ENCODE results near the gene VWA1. TPM values are rescaled to one million over a fixed set of nuclear protein-coding genes. Genes with fewer than 3 reads are reported as not detected.

Gene VWA1
- total and polyA plus RNA-seq, 10 of the 15 experiments (the other 5 are each of a cell fraction or from before 2014, with no cell fraction given), result 0.02 to 1.7 (median 0.32) TPM; not detected in 2

DNA sequence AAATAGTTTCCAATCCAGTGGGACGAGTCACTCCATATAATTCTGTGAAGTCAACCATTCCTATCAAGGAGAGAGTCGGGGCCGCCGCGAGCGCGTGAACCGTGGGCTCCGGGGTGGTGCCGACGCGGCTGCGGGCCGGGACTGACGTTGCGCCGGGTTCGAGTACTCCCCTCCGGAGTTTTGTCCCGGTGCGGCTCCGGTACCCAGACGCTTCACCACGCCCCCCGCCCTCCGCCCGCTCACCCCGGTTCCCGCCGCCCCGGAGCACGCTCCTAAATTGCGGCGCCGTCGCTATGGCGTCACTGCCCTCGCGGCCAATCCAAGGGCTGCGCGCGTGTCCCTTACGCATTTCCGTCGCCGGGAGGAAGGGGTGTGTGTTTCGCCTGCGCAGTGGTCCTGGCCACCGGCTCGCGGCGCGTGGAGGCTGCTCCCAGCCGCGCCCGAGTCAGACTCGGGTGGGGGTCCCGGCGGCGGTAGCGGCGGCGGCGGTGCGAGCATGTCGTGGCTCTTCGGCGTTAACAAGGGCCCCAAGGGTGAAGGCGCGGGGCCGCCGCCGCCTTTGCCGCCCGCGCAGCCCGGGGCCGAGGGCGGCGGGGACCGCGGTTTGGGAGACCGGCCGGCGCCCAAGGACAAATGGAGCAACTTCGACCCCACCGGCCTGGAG, 36.0 kb downstream of the VWA1 start, which contains the start of gene ATAD3B (continued):
- TF ChIP-seq DPF2 (IDR thresholded peaks at IDR 0.05) (0 out of 2 replicates have a peak, but pooled peaks have one; percentile 33), NFYB (IDR thresholded peaks at IDR 0.05; ENCODE audit: insufficient read depth, low read depth, low read length) (peak; percentile 83), CREM (IDR thresholded peaks at IDR 0.05; ENCODE audit: low read depth) (peak; percentile 99), TCF3 (IDR thresholded peaks at IDR 0.05; ENCODE audit: borderline replicate concordance, insufficient read depth, low read depth, low read length) (no peak), E2F8 (IDR thresholded peaks at IDR 0.05; ENCODE audit: low read depth, partially characterized antibody) (peak; percentile 70), NR2C1 (IDR thresholded peaks at IDR 0.05) (peak; percentile 65), FOXK2 (IDR thresholded peaks at IDR 0.05) (peak; percentile 35; the same call in 1 of the 2 replicates), ELK1 (IDR thresholded peaks at IDR 0.05; ENCODE audit: low read depth, low read length) (peak; percentile 56; the same call in 1 of the 2 replicates), NR2F1 (conservative IDR thresholded peaks at IDR 0.05) (no peak; the same call in 1 of the 2 replicates), SIX5 (IDR thresholded peaks at IDR 0.05; ENCODE audit: low read depth, low read length, severe bottlenecking) (peak; percentile 51), LARP7 (IDR thresholded peaks at IDR 0.05) (peak; percentile 61), SMAD5 (IDR thresholded peaks at IDR 0.05; ENCODE audit: low read depth) (peak; percentile 16; the same call in 1 of the 2 replicates), BHLHE40 (IDR thresholded peaks at IDR 0.05; ENCODE audit: borderline replicate concordance in 1 of 2, low read depth in 2 of 2, low read length in 1 of 2) (peak; percentile 67 to 84; a peak in 3 of 4 replicates), CREB1 (IDR thresholded peaks at IDR 0.05; ENCODE audit: low read depth) (peak; percentile 99), HDGF (IDR thresholded peaks at IDR 0.05) (peak; percentile 38; the same call in 1 of the 2 replicates), RFX5 (IDR thresholded peaks at IDR 0.05; ENCODE audit: low read depth, low read length) (peak; percentile 72; the same call in 1 of the 2 replicates), PRDM15 (CRISPR knock-in tag; IDR thresholded peaks at IDR 0.05) (no peak), SREBF1 (IDR thresholded peaks at IDR 0.05; ENCODE audit: low read length) (no peak)
- TF ChIP-seq, protein P1, sequence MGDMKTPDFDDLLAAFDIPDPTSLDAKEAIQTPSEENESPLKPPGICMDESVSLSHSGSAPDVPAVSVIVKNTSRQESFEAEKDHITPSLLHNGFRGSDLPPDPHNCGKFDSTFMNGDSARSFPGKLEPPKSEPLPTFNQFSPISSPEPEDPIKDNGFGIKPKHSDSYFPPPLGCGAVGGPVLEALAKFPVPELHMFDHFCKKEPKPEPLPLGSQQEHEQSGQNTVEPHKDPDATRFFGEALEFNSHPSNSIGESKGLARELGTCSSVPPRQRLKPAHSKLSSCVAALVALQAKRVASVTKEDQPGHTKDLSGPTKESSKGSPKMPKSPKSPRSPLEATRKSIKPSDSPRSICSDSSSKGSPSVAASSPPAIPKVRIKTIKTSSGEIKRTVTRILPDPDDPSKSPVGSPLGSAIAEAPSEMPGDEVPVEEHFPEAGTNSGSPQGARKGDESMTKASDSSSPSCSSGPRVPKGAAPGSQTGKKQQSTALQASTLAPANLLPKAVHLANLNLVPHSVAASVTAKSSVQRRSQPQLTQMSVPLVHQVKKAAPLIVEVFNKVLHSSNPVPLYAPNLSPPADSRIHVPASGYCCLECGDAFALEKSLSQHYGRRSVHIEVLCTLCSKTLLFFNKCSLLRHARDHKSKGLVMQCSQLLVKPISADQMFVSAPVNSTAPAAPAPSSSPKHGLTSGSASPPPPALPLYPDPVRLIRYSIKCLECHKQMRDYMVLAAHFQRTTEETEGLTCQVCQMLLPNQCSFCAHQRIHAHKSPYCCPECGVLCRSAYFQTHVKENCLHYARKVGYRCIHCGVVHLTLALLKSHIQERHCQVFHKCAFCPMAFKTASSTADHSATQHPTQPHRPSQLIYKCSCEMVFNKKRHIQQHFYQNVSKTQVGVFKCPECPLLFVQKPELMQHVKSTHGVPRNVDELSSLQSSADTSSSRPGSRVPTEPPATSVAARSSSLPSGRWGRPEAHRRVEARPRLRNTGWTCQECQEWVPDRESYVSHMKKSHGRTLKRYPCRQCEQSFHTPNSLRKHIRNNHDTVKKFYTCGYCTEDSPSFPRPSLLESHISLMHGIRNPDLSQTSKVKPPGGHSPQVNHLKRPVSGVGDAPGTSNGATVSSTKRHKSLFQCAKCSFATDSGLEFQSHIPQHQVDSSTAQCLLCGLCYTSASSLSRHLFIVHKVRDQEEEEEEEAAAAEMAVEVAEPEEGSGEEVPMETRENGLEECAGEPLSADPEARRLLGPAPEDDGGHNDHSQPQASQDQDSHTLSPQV (IDR thresholded peaks at IDR 0.05), result no peak
